MM.1S (cell line): ENCODE measurements around the gene CEP128.

Experiments
- DNase-seq: peaks from one replicate; pipeline ENCODE4 v3.0.0-alpha.2; 2015
- H2AFZ ChIP-seq: fragments of 300-600 bp; sonication (generic); 2 replicates; pipeline ENCODE4 v1.6.0; 2016; ENCODE audit warnings: antibody characterized with exemption, low read length
- H3F3A ChIP-seq: fragments of 300-600 bp; sonication (generic); 2 replicates; pipeline ENCODE4 v1.6.1; 2016; ENCODE audit warnings: mild to moderate bottlenecking, antibody characterized with exemption, low read length, moderate library complexity, mixed read lengths; ENCODE audit not compliant: insufficient read depth
- H3K27ac ChIP-seq: fragments of 300-600 bp; sonication (generic); 2 replicates; pipeline ENCODE4 v1.5.1; 2016; ENCODE audit warnings: mild to moderate bottlenecking, low read length
- H3K27me3 ChIP-seq: fragments of 300-600 bp; sonication (generic); replicated peaks from 2 replicates; pipeline ENCODE4 v1.6.0; 2016; ENCODE audit warnings: low read length; ENCODE audit not compliant: insufficient read depth
- H3K36me3 ChIP-seq: fragments of 300-600 bp; sonication (generic); replicated peaks from 2 replicates; pipeline ENCODE4 v1.6.1; 2016; ENCODE audit warnings: mild to moderate bottlenecking, low read length, mixed read lengths; ENCODE audit not compliant: insufficient read depth
- H3K4me1 ChIP-seq: fragments of 300-600 bp; sonication (generic); 2 replicates; pipeline ENCODE4 v1.6.1; 2016; ENCODE audit warnings: low read length, mixed read lengths
- H3K4me2 ChIP-seq: fragments of 300-600 bp; sonication (generic); 2 replicates; pipeline ENCODE4 v1.6.0; 2016; ENCODE audit warnings: low read depth, low read length
- H3K4me3 ChIP-seq: fragments of 300-600 bp; sonication (generic); 2 replicates; pipeline ENCODE4 v1.5.1; 2016; ENCODE audit warnings: low read length, mixed read lengths
- H3K79me2 ChIP-seq: fragments of 300-600 bp; sonication (generic); 2 replicates; pipeline ENCODE4 v1.6.1; 2016; ENCODE audit warnings: mixed run types, low read length, mixed read lengths
- H3K9ac ChIP-seq: fragments of 300-600 bp; sonication (generic); 2 replicates; pipeline ENCODE4 v1.6.1; 2016; ENCODE audit warnings: low read length, mixed read lengths
- H3K9me2 ChIP-seq: fragments of 300-600 bp; sonication (generic); replicated peaks from 2 replicates; pipeline ENCODE4 v1.6.1; 2016; ENCODE audit warnings: mild to moderate bottlenecking, low read length, mixed read lengths; ENCODE audit not compliant: insufficient read depth
- H3K9me3 ChIP-seq: fragments of 300-600 bp; sonication (generic); replicated peaks from 2 replicates; pipeline ENCODE4 v1.6.1; 2016; ENCODE audit warnings: mild to moderate bottlenecking, low read length, mixed read lengths; ENCODE audit not compliant: insufficient read depth
- H4K20me1 ChIP-seq: fragments of 300-600 bp; sonication (generic); 2 replicates; pipeline ENCODE4 v1.6.1; 2016; ENCODE audit warnings: mild to moderate bottlenecking, low read length, moderate library complexity, mixed read lengths; ENCODE audit not compliant: insufficient read depth
- EZH2 ChIP-seq: fragments of 300-600 bp; sonication (generic); optimal IDR thresholded peaks from 2 replicates; pipeline ENCODE3; 2017; ENCODE audit warnings: low read depth, mild to moderate bottlenecking, antibody characterized with exemption, low read length, mixed read lengths
- EZH2phosphoT487 ChIP-seq: fragments of 300-600 bp; sonication (generic); IDR thresholded peaks from 2 replicates; pipeline ENCODE4 v1.6.1; 2018; ENCODE audit warnings: antibody characterized with exemption, low read length
- TF ChIP-seq, protein P1 (sequence below): fragments of 300-600 bp; sonication (generic); IDR thresholded peaks from 2 replicates; pipeline ENCODE4 v1.5.1; 2016; ENCODE audit warnings: antibody characterized with exemption, low read length, mixed read lengths

CEP128 gene

DNA sequence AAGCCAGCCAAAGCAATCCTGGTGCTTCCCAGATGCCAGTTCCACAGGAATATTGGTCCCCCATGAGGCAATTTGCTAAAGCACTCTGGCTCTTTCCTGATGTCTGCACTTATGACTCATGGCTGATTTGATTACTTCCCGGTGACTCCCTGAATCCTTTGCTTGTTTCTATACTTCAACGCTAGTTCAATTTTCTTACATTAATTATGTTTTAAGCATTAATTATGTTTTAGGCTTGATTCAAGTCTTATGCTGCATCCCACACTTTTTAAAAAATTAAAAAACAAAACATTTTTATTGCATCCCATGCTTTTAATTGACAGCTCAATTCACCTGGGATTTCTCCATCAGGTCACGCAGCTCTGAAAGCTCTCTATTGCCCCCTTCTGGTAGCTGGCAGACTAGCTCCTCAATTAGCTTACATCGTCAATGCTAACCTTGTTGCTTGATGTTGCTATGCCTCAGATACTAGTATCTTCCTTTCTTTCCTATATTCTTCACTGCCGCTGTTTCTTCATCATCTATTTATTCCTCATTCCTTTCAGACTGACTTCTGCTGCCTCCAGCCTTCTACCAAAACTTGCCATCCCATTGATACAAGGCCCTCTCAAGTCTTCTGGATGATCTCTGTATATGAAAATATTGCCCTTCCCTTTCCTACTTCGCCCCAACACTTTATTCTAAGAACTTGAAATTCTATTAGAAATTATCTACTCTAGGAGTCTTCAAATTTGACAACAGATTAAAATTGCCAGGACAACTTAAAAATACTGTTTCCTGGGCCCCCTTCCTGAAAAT lies 45.9 kb upstream of the CEP128 start:
- no peak overlapping the region for H2AFZ ChIP-seq
- no peaks in the 10 kb centered on the region for H3K36me3 ChIP-seq
- no peaks in the 10 kb centered on the region for H3K79me2 ChIP-seq
- no peak overlapping the region for H3K4me2 ChIP-seq
- no peak for TF ChIP-seq EZH2
- no peak for TF ChIP-seq EZH2phosphoT487
- TF ChIP-seq, protein P1, sequence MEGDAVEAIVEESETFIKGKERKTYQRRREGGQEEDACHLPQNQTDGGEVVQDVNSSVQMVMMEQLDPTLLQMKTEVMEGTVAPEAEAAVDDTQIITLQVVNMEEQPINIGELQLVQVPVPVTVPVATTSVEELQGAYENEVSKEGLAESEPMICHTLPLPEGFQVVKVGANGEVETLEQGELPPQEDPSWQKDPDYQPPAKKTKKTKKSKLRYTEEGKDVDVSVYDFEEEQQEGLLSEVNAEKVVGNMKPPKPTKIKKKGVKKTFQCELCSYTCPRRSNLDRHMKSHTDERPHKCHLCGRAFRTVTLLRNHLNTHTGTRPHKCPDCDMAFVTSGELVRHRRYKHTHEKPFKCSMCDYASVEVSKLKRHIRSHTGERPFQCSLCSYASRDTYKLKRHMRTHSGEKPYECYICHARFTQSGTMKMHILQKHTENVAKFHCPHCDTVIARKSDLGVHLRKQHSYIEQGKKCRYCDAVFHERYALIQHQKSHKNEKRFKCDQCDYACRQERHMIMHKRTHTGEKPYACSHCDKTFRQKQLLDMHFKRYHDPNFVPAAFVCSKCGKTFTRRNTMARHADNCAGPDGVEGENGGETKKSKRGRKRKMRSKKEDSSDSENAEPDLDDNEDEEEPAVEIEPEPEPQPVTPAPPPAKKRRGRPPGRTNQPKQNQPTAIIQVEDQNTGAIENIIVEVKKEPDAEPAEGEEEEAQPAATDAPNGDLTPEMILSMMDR: peak; percentile 72
- H3F3A ChIP-seq: no peaks in the 10 kb centered on the region; the same call in 1 of the 2 replicates
- peaks cover 8% of the 10 kb centered on the region; the same call in 1 of the 2 replicates for H3K4me1 ChIP-seq
- H4K20me1 ChIP-seq: no peaks in the 10 kb centered on the region
- no peak overlapping the region for H3K4me3 ChIP-seq
- DNase-seq: peak; percentile 52
- no peaks in the 10 kb centered on the region for H3K9me2 ChIP-seq
- H3K9ac ChIP-seq: no peak overlapping the region
- H3K27me3 ChIP-seq: no peaks in the 10 kb centered on the region
- no peaks in the 10 kb centered on the region for H3K9me3 ChIP-seq
- no peak overlapping the region for H3K27ac ChIP-seq

DNA sequence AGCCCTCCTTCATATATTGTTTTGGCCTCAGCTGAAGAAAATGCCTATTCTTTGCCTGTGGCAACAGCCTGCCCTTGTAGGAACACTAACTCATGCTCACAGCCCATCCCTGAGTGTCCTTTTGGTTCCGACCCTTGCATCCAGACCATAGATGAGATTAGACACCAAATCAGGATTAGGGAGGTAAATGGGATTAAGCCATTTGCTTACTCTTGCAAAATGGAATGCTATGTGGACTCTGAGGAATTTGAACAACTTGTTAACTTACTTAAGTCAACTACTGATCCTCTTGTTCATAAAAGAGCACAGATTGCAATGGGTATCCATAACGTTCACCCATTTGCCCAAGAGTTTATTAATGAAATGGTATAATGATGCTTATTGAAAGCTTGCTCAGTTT lies 41.2 kb upstream of the CEP128 start:
- no peaks in the 10 kb centered on the region for H3K36me3 ChIP-seq
- no peak overlapping the region for H2AFZ ChIP-seq
- DNase-seq: no peak
- no peak overlapping the region for H3K27ac ChIP-seq
- H3K79me2 ChIP-seq: no peaks in the 10 kb centered on the region
- H4K20me1 ChIP-seq: no peaks in the 10 kb centered on the region
- no peaks in the 10 kb centered on the region for H3K9me2 ChIP-seq
- TF ChIP-seq, protein P1: no peak
- TF ChIP-seq EZH2phosphoT487 (no peak), EZH2 (no peak)
- no peaks in the 10 kb centered on the region for H3K9me3 ChIP-seq
- H3K4me2 ChIP-seq: no peak overlapping the region
- no peak overlapping the region for H3K4me3 ChIP-seq
- peaks cover 10% of the 10 kb centered on the region; the same call in 1 of the 2 replicates for H3K4me1 ChIP-seq
- no peaks in the 10 kb centered on the region for H3K27me3 ChIP-seq
- H3K9ac ChIP-seq: no peak overlapping the region
- H3F3A ChIP-seq: no peaks in the 10 kb centered on the region

DNA sequence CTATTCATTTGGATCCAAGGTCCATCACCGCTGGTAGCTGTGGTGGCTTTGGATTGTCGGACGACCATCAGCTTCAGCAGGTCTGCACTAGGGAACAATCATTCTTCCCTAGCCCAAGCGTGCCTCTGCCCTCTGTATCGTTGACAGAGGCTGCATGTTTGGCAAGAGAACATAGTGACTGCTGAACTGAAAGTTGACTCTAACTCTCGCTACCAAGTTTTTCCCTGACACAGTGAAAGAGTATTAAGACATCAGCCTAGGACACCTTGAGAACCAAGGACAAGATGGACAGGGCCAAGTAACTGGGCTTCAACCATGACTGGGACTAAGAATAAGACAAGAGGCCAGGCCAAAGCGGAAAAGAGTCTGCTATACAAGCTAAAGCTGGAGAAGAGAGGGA lies 40.1 kb upstream of the CEP128 start:
- Histone ChIP-seq H2AFZ (no peak overlapping the region), H3K4me2 (no peak overlapping the region), H4K20me1 (no peaks in the 10 kb centered on the region), H3K27ac (no peak overlapping the region), H3K27me3 (no peaks in the 10 kb centered on the region), H3K4me1 (peaks cover 10% of the 10 kb centered on the region; the same call in 1 of the 2 replicates), H3K79me2 (no peaks in the 10 kb centered on the region), H3K9ac (no peak overlapping the region), H3K9me2 (no peaks in the 10 kb centered on the region), H3K4me3 (no peak overlapping the region), H3F3A (no peaks in the 10 kb centered on the region), H3K9me3 (no peaks in the 10 kb centered on the region), H3K36me3 (no peaks in the 10 kb centered on the region)
- no peak for DNase-seq
- no peak for TF ChIP-seq EZH2phosphoT487
- TF ChIP-seq, protein P1: no peak
- TF ChIP-seq EZH2: no peak
